Cerebellar nuclear complex (tissue), 1 donor: Measurements from ENCODE around the gene NRXN3.

Experiments
- DNase-seq, 2 experiments: peaks; one replicate each; lab custom pipeline; 2025; lab: John Stamatoyannopoulos, UW

NRXN3 gene

DNA sequence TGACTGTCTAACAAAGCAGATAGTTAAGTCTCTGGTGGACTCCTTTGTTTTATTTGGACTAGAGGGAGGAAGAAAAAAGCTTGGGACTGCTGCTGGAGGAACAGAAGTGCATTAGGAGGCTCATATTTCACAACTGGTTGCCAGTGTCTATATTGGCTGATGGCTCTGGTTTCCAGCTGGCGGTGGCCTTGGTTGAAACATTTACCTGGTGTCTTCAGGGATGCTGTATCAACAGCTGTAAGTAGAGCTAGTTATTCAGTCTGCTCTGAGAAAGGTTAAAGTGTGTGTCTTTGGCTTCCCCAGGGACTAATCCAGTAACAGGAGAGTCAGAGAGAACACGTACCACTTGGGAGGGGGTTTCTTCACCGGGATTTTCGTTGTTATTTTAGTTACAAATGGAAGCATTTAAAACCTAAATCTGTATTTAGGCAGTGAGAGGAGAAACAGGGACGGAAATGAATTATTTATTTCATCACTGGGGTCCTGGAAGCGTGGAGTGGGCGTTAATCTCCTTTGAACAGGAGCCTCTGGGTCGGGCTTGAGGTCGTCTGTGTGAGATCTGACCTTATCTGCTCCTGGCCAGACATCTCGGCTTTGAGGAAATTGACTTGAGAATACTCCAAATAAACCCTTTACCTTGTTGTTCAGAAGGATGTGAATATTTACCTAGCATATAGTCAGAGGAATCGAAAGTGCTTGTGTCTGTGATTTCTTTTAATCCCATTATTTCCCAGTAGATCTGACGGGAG, 149.9 kb downstream of the NRXN3 start:
- no peak for DNase-seq

DNA sequence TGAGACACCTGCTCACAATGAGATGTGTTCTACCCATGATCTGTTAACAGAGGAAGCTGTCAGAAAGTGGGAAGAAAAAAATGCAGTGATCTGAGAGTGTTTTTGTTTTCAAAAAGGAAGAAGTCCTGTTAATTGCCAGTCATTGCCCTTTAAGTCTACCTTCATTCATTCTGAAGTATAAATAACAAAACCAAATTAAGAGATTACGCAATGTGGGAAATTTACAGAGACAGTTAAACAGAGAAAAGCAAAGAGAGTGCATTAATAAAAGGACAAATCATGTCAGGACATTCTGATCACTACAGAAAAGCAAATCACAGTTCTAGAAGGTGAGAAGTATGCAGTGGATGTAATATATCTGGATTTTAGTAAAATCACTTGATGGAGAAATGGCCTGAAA, 154.2 kb downstream of the NRXN3 start:
- no peak for DNase-seq

DNA sequence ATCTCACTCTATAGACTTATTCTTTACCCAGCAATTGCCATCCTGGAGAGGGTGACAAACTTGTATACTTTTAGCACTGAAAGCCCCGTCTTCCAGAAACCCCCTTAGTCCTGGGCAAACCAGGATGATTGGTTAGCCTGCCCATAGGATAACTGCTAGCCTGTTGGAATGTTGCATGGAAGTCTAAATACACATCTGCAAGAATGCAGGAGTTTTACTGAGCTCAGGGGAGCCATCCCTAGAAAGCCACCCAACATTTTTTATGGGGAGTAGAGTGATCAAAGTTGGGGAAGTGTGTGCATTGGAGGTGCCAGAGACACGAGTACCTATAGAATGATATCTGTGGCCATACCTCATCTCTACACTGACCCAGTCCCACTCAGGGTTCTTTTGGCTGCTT, 155.7 kb downstream of the NRXN3 start:
- no peak for DNase-seq

DNA sequence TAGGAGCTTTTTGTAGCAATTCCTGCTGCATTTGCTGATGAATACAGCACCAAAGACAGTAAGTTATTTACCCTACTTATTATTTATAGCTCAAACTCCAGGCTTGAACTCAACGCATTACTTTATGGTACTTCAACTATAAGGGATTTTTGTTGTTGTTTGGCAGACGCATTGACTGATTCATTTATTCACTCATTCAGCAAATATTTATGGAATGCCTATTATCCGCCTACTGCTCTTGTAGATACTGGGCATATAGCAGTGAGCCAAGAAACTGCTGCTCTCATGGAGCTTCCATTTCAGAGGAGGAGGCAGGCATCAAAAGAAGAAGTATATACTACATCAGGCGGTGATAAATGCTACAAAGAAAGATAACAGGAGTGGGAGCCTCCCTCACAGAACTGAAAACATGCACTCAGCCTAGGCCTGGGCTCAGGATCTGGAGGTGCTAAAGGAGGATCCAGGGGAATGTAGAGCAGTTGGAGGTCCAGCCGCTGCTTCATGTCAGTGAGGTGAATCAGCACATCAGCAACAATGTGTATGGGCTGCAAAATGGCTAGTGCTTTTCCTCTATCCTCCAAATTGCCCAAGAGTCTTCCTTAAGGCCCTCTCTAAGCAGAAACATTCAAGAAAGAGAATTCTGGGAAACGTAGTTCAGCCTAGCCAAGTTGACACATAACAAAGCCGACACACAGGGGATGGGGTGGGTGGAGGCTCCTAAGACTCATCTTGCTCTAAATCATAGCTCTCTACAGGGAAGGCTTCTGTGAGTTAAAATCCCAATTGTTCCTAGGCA, 157.5 kb downstream of the NRXN3 start:
- DNase-seq, result no peak

DNA sequence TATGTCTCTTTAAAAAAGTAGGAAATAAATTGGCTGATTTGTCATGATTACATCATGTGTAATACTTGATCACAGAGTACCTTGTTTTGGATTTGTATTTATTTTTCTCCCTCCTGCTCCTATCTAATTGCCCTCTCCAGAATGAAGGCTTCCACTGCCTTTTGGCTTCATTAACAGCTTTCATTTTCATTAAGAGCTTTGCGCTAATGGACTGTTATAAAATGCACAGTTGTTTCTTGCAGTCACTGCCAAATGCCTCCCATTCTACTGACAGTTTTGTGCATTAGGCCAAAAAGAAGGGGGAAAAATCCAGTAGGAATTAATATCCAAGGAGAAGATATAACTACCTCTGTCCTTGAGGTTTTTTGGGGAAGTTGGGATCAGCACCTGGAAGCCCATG, 159.2 kb downstream of the NRXN3 start:
- DNase-seq, result no peak

DNA sequence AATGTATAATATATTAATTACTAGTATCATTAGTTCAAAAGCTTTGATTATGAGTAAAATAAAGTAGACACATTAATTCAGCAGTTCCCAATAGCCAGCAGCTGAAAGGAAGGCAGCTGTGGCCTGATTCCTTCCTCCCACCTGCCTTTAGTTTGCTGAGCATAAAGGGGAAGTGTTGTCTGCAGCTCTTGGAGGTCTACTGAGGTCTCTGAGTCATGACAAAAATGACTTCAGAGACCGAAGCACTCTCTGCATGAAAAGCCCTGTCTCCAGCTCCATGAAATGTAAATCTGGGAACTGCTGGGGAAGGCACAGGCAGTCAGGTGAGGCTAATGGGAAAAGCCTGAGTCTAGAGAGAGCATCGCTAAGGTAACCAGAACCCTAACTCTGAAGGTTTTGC, 165.4 kb downstream of the NRXN3 start:
- DNase-seq, result no peak

DNA sequence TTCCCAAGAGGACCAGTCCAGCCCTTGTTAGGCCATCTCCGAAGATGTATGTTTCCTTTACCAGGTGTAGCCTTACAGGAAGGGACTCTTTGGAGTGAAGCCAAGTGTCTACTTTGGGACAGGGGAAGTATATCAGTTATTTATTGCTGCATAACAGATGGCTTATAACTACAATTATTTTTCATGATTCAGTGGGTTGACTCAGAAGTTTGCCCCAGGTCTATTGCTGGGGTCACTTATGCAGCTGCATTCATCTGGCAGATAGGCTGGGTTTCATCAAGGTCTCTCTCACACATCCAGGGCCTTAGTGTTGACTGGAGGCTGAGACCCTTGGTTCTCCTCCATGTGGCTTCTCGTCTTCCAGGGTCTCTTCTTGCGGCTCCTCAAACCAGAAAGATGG, 170.1 kb downstream of the NRXN3 start:
- DNase-seq, result no peak

DNA sequence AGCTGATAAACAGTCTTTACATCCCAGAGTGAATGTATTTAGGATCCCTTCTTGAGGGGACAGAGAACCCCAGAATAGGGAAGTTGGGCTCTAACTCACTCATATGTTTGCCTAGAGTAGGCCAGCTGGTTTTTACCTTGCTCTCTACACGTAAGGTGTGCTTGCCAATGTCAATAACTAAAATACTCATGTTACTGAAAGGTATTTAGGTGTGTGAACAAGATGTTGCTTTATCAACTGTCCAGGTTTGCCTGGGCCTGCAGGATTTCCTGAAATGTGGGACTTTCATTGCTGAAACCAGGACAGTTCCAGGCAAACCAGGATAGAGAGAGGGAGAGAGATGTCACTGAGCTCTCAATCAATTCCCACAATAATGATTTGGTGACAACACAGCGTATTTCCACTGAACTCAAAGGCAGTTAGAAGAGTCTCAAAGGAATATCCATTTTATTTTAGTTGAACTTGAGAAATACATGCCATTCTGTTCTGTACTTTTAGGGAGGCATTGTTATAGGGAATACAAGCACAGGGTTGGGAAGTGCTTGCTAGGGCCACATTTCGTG, 171.7 kb downstream of the NRXN3 start:
- DNase-seq, result no peak

DNA sequence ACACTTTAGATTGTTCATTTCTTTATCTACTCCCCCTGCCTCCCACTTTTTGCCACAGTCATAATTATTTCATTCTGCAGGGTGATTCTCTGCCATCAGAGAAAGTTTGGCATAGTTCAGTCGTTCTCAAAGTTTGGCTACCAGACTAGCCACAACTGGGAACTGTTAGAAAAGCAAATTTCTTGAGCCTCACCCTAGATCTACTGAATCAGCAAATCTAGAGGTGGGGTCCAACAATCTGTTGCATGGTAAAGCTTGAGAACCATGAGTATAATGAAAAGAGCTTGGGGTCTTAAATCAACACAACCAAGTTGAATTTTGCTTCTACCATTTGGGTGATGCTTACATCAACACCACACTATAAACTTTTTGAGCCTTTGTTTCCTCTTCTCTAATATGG, 172.7 kb downstream of the NRXN3 start:
- no peak for DNase-seq

DNA sequence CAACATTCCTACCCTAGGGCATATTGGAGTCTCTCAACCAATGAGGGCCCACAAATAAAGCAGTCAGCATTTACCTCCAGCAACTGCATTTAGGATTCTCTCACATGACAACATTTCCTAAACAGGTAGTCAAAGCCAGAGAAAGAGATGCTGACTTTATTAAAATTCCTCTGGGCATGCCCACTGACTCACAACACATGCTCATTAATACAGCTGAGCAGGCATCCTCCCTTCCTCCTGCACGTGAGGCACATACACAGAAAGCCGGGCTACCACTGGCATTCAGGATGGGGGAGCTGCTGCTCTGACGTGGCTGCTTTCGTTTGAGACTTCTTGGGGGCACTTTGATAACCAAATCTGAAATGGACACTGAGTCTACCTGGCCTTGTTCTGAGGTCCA, 174.1 kb downstream of the NRXN3 start:
- no peak for DNase-seq

DNA sequence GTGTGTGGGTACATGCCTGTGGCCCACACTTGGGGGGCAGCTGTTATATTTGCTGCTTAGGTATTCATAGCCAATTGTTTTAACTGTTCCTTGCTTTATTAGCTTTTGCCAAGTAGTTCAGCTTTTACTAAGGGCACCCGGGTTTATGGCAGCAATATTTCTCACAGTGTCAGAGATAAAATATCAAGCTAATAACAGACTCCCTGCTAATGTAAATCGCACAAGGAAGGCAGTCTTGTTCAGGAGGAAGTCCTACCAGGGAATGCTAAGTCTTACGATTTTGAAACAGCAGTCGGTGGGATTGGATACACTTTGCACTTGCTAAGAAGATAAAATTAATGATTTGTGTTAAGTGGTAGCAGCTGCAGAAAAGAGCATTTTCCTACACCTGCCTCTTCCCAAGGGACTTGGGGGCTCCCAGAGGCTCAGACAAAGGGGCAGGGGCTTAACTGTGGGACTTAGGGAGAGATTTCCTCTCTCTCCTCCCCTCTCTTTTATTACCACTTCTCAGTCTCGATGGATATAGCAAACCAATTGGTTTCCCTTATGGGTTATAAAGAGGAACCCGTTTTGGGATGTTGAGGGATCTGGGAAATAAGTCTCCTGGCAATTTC, 175.1 kb downstream of the NRXN3 start:
- no peak for DNase-seq

DNA sequence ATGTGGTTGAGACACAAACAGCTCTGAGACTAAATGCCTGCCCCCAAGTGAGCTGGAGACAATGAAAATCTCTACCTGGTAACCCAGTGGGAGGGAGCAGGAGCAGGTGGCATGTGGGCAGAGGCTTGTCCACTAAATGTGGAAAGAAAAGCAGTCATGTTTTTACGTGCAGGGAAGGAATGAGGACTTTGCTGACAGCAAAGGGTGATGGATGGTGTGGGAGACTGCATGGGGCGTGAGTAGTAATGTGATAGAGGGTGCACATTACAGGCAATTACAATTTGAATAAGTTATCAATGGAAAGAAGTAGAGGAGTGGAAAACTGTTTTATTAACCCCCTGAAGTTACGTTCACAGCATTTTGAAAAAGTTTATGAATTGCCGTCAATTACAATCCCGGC, 176.6 kb downstream of the NRXN3 start:
- DNase-seq, result no peak

DNA sequence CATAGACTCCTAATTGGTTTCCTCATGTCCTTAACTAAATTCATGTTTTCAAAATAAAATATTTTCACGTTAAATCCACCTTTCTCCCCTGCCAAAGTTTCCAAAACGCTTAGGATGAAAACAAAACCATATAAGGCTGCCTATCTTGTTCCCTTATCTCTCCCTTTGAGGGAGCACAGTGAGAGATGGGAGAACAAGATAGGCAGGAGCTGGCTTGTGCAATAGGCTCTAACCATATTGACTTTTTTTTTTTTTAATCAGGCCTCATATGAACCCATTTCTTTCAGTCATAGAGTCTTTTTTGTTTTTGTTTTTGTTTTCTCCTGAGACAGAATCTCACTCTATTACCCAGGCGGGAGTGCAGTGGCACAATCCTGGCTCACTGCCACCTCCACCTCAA, 184.9 kb downstream of the NRXN3 start:
- no peak for DNase-seq

DNA sequence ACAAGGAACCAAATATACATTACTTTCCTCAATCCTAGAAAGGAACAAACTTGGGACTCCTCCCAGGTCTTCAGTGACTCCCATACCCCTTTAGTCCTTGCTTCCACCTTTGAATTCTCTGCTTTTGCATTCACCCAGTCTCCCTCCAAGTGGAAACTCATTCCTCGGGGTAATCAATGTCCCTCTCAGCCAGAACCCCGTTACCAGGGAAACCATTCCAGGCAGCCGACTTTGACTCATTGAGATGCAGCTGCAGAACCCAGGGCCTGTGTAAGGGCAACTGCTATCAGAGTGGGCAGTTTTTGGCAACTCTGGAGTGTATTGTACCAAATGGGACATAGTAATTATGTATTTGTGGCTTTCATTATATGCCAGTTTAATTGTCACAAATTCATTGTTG, 186.2 kb downstream of the NRXN3 start:
- no peak for DNase-seq

DNA sequence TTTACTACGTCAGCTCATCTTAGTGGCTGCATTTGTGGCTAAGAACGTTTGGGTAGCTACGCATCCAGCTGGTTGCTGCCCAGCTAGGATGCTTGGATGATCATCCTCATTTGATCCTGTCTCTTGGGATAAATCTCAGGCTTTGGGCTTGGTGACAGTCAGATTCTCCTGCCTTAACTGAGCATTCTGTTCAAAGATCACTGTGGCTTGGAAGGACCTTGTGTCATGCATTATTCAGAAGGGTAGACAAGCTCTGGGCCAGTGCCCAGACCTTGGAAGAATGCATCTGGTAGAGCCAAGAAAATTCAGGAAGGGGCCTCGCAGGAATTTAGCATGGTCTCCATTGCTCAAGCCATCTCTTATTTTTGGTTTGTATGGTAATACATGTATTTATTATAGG, 188.4 kb downstream of the NRXN3 start:
- no peak for DNase-seq

DNA sequence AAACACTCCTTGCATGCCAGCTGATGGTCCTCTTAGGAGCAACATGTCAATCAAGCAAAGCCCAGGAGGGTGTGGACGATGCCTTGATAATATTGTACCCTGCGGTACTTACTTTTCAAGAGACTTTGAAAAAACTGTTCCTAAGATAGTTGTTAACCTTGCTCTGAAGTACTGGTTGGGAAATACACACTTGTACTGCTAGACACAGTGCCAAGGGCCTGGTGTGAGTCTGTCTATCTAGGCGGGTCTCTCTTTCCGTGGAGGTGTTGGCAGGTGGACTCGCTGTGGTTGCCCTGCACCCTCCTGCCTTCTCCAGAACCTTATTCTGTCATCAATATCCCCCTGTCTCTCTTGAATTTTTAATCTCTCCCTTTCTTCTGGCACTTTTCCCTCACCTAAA, 189.4 kb downstream of the NRXN3 start:
- no peak for DNase-seq

DNA sequence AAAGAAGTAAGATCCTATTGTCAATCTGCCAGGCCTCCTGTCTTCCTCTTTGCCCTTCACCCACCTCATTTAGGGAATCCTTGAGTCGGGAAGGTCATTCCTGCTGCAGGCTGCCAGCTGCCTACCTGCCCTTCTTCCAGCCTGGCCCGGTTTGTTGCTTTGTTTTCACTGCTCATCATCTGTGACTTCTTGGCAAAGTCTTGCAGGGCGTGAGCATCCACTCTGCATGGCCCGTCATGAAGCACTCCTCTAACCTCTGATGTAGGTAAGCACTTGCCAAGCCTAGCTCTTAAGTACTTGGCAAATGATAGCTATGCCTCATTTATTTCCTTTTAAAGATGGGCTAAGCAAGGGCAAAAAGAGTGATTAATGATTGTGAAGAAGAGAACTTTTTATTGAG, 192.8 kb downstream of the NRXN3 start:
- no peak for DNase-seq

DNA sequence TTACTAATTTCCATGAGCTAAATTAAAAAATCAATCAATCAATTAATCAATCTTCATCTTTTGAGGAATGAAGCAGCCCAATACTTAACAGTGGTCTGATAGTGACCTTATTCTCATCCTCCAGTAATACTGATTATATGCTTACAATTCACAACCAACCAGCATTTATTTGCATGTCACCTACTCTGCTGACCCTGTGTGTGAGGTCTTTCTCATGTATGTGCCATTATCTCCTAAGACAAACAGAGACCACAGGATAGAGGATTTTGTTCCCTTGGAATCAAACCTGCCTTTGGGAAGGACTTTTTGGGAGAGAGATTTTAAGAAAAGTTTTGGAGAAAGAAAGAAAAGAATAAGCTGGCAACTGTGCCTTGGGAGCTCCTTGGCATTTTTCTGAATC, 197.2 kb downstream of the NRXN3 start:
- DNase-seq, result no peak

DNA sequence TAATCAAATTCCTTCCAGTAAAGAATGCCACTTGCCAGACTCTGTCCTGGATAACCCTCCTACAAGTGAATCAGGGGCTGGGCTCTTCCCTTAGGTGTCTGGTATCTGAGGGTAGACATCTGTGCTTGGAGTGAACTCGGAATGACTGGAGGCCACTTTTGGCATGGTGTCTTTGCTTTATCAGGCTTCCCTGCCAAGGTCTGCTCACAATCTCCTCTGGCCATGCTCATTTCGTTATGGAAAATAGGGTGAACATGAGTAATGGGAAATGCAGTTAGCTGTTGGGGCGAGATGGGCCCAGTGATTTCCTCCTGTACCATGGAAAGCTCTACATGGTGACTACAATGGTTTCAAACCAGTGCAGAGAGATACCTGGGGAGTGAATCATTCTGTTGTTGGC, 212.9 kb downstream of the NRXN3 start:
- no peak for DNase-seq

DNA sequence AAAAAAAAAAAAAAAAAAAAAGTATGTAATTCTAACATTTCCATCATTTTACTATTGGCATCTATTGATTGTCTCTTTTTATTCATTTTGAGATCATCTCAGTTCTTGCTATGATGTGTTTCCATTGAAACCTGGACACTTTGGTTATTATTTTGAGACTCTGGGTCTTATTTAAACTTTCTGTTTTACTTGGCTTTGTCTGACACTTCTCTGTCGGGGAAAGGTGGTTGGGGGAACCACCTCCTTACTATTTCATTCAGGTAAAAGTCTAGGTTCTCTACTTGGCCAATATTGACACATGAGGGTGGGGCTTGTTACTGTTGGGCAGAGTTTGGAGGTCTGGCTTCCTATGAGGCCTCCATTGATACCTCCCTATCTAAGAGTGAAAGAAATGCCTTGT, 228.0 kb downstream of the NRXN3 start:
- DNase-seq, result no peak

DNA sequence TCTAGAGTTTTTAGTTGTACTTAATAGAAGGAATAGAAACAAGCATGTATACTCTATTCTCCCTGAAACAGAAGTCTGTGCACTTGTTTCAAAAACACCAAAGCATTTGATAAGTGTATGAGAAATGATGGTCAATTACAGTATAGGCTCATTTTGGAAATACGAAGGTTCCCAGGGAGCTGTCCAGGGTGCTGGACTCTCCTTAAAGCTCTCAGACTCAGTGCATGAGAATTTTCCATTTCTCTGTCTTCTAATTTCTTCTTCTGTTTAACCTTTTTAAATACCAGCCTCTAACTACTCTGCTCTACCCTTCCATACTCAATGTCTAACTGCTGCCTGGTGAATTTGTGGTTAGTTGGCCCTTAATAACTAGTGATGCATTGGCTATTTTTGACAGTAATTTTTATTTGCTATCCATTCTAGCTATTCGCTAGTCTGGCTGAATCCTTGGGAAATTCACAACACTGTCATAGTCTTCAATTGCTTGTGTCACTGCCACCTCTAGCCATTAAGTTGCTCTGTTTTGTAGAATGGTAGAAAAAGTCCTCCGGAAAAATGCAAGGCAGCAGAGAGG, 229.2 kb downstream of the NRXN3 start:
- DNase-seq, result no peak

DNA sequence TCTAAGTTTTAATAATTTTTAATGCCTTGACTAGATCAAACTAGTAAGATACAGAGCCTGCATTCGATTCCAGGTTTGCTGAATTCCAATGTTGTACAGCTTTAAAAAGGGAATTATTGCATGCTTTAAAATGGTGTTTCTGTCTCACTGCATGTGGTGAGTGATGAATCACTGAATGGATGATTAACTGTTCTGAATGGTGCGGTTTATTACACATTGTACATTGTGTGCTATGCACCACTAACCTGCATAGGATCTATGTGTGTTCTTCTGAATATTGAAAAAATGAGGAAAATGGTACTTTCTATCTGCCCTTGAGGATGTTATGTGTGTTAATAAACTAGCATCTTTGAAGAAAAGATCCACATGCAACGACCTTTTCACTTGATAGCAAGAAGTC, 231.7 kb downstream of the NRXN3 start:
- DNase-seq, result no peak
